AG09309 (cell line): ENCODE results near the gene WBP1.
"Not testable (repeated sequence)": the region's sequence is repeated elsewhere in the genome, so short reads cannot be mapped to it uniquely, and the experiment has no call there.

Experiments
- DNase-seq: peaks from one replicate; pipeline ENCODE4 v3.0.0-alpha.2; 2010; ENCODE audit warnings: low read depth
- H3K4me3 ChIP-seq: 2 replicates; pipeline ENCODE4 v1.5.1; 2011; ENCODE audit warnings: mild to moderate bottlenecking, low read depth, low read length, moderate library complexity; ENCODE audit not compliant: control insufficient read depth
- TF ChIP-seq, protein P1 (sequence below): IDR thresholded peaks from 2 replicates; pipeline ENCODE4 v1.5.1; 2011; ENCODE audit warnings: mild to moderate bottlenecking, low read depth, low read length, inconsistent platforms; ENCODE audit not compliant: insufficient read depth, control insufficient read depth; ENCODE audit errors: missing control alignments

The WBP1 gene

DNA sequence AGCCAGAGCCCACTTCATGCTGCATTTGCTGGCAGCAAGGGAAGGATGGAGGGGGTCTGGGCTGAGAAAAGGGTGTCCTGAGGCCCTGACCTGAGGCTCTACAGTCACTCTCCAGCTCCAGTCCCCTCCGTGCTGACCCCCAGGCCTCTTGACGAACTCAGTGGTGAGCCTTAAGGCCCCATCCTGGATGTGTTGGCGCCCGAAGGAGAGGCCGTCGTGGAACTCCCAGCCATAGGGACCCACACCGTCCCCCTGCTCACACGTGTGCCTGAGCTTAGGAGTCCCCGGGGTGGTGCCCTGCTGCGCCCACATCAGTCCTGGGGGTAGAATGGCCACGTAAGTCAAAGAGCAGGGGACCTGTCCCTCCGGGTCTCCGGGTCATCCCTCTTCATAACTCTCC, 6.2 kb downstream of the WBP1 start:
- peak overlapping the region; percentile 89 for H3K4me3 ChIP-seq
- no peak for DNase-seq
- TF ChIP-seq, protein P1, sequence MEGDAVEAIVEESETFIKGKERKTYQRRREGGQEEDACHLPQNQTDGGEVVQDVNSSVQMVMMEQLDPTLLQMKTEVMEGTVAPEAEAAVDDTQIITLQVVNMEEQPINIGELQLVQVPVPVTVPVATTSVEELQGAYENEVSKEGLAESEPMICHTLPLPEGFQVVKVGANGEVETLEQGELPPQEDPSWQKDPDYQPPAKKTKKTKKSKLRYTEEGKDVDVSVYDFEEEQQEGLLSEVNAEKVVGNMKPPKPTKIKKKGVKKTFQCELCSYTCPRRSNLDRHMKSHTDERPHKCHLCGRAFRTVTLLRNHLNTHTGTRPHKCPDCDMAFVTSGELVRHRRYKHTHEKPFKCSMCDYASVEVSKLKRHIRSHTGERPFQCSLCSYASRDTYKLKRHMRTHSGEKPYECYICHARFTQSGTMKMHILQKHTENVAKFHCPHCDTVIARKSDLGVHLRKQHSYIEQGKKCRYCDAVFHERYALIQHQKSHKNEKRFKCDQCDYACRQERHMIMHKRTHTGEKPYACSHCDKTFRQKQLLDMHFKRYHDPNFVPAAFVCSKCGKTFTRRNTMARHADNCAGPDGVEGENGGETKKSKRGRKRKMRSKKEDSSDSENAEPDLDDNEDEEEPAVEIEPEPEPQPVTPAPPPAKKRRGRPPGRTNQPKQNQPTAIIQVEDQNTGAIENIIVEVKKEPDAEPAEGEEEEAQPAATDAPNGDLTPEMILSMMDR = no peak

DNA sequence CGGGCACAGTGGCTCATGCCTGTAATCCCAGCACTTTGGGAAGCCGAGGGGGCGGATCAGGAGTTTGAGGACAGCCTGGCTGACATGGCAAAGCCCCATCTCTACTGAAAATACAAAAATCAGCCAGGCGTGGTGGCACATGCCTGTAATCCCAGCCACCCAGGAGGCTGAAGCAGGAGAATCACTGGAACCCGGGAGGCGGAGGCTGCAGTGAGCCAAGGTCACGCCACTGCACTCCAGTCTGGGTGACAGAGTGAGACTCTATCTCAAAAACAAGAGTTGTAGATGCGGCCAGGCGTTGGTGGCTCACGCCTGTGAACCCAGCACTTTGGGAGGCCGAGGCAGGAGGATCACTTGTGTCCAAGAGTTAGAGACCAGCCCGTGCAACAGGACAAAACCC, 12.5 kb downstream of the WBP1 start:
- not testable (repeated sequence) for DNase-seq, H3K4me3 ChIP-seq

DNA sequence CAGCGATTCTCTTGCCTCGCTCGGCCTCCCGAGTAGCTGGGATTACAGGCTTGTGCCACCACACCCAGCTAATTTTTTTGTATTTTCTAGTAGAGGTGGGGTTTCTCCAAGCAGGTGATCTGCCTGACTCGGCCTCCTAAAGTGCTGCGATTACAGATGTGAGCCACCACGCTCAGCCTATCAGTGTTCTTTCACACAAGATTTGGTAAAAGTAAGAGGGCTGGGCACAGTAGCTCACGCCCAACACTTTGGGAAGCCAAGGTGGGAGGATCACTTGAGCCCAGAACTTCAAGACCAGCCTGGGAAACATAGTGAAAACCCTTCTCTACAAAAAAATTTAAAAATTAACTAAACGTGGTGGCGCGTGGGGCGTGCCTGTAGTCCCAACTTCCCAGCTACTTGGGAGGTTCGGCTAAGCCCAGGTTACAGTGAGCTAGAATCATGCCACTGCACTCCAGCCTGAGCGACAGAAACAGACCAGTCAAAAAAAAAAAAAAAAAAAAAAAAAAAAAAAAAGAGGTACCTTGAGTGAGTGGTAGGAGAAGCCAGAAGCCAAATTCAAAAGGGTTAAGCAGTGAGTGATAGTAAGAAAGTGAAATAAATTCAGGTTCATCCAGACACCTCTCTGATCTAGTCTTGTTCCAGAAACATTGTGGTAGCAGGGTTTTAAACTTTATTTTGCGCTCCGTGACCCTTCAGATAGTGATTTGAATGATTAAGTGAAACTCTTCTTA, 13.3 kb downstream of the WBP1 start:
- H3K4me3 ChIP-seq = peak overlapping the region; percentile 61
- TF ChIP-seq, protein P1 = no peak

DNA sequence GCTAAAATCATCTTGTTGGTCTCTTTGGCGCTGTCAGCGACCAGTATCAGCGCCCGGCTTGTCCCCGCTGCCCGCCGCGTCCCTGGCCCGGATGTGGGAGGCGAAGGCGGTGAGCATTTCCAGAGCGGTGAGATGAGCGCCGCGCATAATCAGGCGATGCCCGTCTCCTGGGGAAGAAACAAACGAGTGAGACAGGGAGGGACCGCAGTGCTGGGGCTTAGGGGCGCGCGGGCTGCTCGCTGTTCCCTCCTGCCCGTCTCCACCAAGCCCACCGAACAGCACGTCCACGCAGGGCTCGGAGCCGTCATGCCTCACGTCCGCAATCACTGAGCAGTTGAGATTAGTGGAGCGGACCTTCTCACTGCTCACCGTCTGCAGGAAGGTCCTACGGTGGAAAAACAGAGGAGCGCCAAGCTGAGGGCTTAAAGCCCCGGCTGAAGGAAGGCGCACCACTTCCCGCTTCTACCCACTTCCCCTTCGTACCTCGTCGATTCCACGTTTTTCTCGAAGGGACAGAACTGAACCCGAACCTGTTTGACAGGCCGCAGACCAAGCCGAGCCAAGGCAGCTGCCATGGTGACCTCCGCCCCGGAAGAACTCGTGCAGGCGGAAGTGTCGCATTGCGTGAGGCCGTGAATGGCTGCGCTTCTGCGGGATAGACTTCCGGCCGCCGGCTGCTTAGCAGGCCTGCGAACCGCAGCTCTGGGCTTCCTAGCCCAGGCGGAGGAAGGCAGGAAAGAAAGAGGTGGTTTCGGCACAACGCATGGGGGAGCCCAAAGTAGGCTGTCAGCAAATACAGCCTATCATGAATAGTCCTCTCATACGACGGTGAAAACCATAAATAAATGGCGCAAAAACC, 14.1 kb downstream of the WBP1 start, which contains the start of gene MRPL53:
MRPL53 (minus strand) TSS at position 595 of the 859 bp plus-strand sequence; CDS start at position 575, 20 bp downstream.
- peak; percentile 75 for DNase-seq
- TF ChIP-seq, protein P1 = no peak

More for the DNA sequence above, 13.3 kb downstream of the WBP1 start:
- no peak for DNase-seq

DNA sequence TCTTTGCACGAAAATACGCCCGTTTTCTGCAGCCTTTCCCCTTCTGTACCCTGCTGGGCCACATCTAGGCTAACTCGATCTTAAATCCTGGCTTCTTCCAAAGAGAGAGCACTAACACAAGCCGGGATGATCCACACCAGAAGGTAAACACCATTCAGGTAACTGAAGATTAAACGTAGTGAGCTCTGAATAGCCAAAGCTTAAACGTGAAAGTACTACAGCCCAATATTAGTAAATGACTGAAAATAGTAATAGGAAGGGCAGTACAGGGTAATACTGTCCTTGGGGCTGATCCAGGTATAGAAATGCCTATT, 14.7 kb downstream of the WBP1 start:
- no peak for DNase-seq
- peak overlapping the region; percentile 61 for H3K4me3 ChIP-seq
- TF ChIP-seq, protein P1 = no peak

More for the DNA sequence above, 14.1 kb downstream of the WBP1 start, which contains the start of gene MRPL53:
- H3K4me3 ChIP-seq = peak within 1 kb of the TSS; percentile 61

DNA sequence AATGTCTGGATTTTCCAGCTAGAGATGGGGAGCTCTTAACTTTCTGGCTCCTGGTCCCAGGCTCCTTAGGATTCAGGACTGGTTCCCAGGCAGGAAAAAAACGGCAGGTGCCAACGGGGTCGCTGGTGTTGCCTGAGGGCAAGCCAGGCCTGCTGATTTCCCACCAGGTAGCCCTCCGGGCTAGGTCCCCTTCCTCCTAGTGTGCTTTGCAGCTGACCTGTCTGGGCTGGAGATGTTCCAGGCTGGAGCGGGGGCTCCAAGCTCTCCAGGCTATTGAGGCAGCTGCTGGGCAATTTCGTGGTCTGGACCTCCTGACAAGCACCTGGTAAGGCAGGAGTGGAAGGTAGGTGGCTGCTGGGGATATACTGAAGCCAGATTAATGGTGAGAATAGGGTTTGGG, 16.2 kb downstream of the WBP1 start:
- TF ChIP-seq, protein P1 = no peak
- no peak overlapping the region for H3K4me3 ChIP-seq
- no peak for DNase-seq

DNA sequence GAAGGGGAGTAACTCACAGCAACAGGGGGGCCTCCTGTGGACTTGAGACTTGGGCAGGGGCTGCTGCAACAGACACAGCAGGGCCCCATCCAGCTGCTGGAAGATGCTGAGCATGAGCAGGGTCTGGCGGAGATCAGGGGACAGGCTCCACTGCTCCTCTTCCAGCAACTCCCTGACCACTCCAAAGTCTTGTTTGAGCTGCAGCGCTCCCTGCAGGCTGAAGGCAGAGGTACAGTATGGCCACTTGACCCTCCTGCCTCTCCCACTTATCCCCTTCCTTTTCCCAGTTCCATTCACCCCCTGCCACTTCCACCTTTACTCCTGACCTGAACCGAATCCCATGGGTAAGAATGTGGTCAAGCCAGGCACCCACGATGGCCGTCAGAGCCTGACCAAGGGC, 16.7 kb downstream of the WBP1 start:
- H3K4me3 ChIP-seq = no peak overlapping the region
- no peak for DNase-seq
- TF ChIP-seq, protein P1 = peak; percentile 32
